GM10266 (cell line): Measurements from ENCODE around the gene SLC25A21.
"Not testable (repeated sequence)": the region's sequence is repeated elsewhere in the genome, so short reads cannot be mapped to it uniquely, and the experiment has no call there.

Experiments
- DNase-seq: peaks from one replicate; pipeline ENCODE4 v3.0.0; 2012; ENCODE audit errors: extremely low spot score
- CTCF ChIP-seq: IDR thresholded peaks from 2 replicates; pipeline ENCODE4 v1.5.1; 2012; ENCODE audit warnings: mild to moderate bottlenecking, low read depth; ENCODE audit not compliant: control insufficient read depth, insufficient read depth; ENCODE audit errors: missing control alignments

Gene SLC25A21

GRCh38 chr14:37088356-37089215 lies 83.8 kb downstream of the SLC25A21 start:
- no peak for TF ChIP-seq CTCF

GRCh38 chr14:37087520-37087919 lies 84.9 kb downstream of the SLC25A21 start:
- TF ChIP-seq CTCF: no peak
- DNase-seq: no peak

More at GRCh38 chr14:37088356-37089215, 83.8 kb downstream of the SLC25A21 start:
- no peak for DNase-seq

- TF ChIP-seq CTCF: no peak
- DNase-seq: no peak
These were observed 88.8 kb downstream of the SLC25A21 start for GRCh38 chr14:37083599-37083998.

- no peak for DNase-seq
- TF ChIP-seq CTCF: no peak
These were observed 90.0 kb downstream of the SLC25A21 start for GRCh38 chr14:37082449-37082848.

GRCh38 chr14:37081856-37082255 lies 90.5 kb downstream of the SLC25A21 start:
- DNase-seq: no peak
- no peak for TF ChIP-seq CTCF

GRCh38 chr14:37081218-37081617 lies 91.2 kb downstream of the SLC25A21 start:
- no peak for DNase-seq
- TF ChIP-seq CTCF: no peak

GRCh38 chr14:37078131-37078530 lies 94.3 kb downstream of the SLC25A21 start:
- no peak for TF ChIP-seq CTCF
- no peak for DNase-seq

- DNase-seq: not testable (repeated sequence)
These were observed 98.1 kb downstream of the SLC25A21 start for GRCh38 chr14:37074320-37074719.
